MM.1S (cell line): ENCODE results near the gene TMEM219.
"Not testable (repeated sequence)": the region's sequence is repeated elsewhere in the genome, so short reads cannot be mapped to it uniquely, and the experiment has no call there.

Experiments
- DNase-seq: peaks from one replicate; pipeline ENCODE4 v3.0.0-alpha.2; 2015
- H2AFZ ChIP-seq: fragments of 300-600 bp; sonication (generic); 2 replicates; pipeline ENCODE4 v1.6.0; 2016; ENCODE audit warnings: antibody characterized with exemption, low read length
- H3F3A ChIP-seq: fragments of 300-600 bp; sonication (generic); 2 replicates; pipeline ENCODE4 v1.6.1; 2016; ENCODE audit warnings: mild to moderate bottlenecking, antibody characterized with exemption, low read length, moderate library complexity, mixed read lengths; ENCODE audit not compliant: insufficient read depth
- H3K27ac ChIP-seq: fragments of 300-600 bp; sonication (generic); 2 replicates; pipeline ENCODE4 v1.5.1; 2016; ENCODE audit warnings: mild to moderate bottlenecking, low read length
- H3K27me3 ChIP-seq: fragments of 300-600 bp; sonication (generic); replicated peaks from 2 replicates; pipeline ENCODE4 v1.6.0; 2016; ENCODE audit warnings: low read length; ENCODE audit not compliant: insufficient read depth
- H3K36me3 ChIP-seq: fragments of 300-600 bp; sonication (generic); replicated peaks from 2 replicates; pipeline ENCODE4 v1.6.1; 2016; ENCODE audit warnings: mild to moderate bottlenecking, low read length, mixed read lengths; ENCODE audit not compliant: insufficient read depth
- H3K4me1 ChIP-seq: fragments of 300-600 bp; sonication (generic); 2 replicates; pipeline ENCODE4 v1.6.1; 2016; ENCODE audit warnings: low read length, mixed read lengths
- H3K4me2 ChIP-seq: fragments of 300-600 bp; sonication (generic); 2 replicates; pipeline ENCODE4 v1.6.0; 2016; ENCODE audit warnings: low read depth, low read length
- H3K4me3 ChIP-seq: fragments of 300-600 bp; sonication (generic); 2 replicates; pipeline ENCODE4 v1.5.1; 2016; ENCODE audit warnings: low read length, mixed read lengths
- H3K79me2 ChIP-seq: fragments of 300-600 bp; sonication (generic); 2 replicates; pipeline ENCODE4 v1.6.1; 2016; ENCODE audit warnings: mixed run types, low read length, mixed read lengths
- H3K9ac ChIP-seq: fragments of 300-600 bp; sonication (generic); 2 replicates; pipeline ENCODE4 v1.6.1; 2016; ENCODE audit warnings: low read length, mixed read lengths
- H3K9me2 ChIP-seq: fragments of 300-600 bp; sonication (generic); replicated peaks from 2 replicates; pipeline ENCODE4 v1.6.1; 2016; ENCODE audit warnings: mild to moderate bottlenecking, low read length, mixed read lengths; ENCODE audit not compliant: insufficient read depth
- H3K9me3 ChIP-seq: fragments of 300-600 bp; sonication (generic); replicated peaks from 2 replicates; pipeline ENCODE4 v1.6.1; 2016; ENCODE audit warnings: mild to moderate bottlenecking, low read length, mixed read lengths; ENCODE audit not compliant: insufficient read depth
- H4K20me1 ChIP-seq: fragments of 300-600 bp; sonication (generic); 2 replicates; pipeline ENCODE4 v1.6.1; 2016; ENCODE audit warnings: mild to moderate bottlenecking, low read length, moderate library complexity, mixed read lengths; ENCODE audit not compliant: insufficient read depth
- CTCF ChIP-seq: fragments of 300-600 bp; sonication (generic); IDR thresholded peaks from 2 replicates; pipeline ENCODE4 v1.5.1; 2016; ENCODE audit warnings: antibody characterized with exemption, low read length, mixed read lengths
- EZH2 ChIP-seq: fragments of 300-600 bp; sonication (generic); optimal IDR thresholded peaks from 2 replicates; pipeline ENCODE3; 2017; ENCODE audit warnings: low read depth, mild to moderate bottlenecking, antibody characterized with exemption, low read length, mixed read lengths
- EZH2phosphoT487 ChIP-seq: fragments of 300-600 bp; sonication (generic); IDR thresholded peaks from 2 replicates; pipeline ENCODE4 v1.6.1; 2018; ENCODE audit warnings: antibody characterized with exemption, low read length

Gene TMEM219

GRCh38 chr16:30015450-30015849 is 53.6 kb downstream of the TMEM219 start:
- not testable (repeated sequence) for H3K9me3 ChIP-seq, H3K4me3 ChIP-seq, DNase-seq, H3K4me1 ChIP-seq, H3K9ac ChIP-seq, H3K27ac ChIP-seq, H3K4me2 ChIP-seq, H3K79me2 ChIP-seq, H3K36me3 ChIP-seq, H4K20me1 ChIP-seq, H2AFZ ChIP-seq, H3K9me2 ChIP-seq, H3F3A ChIP-seq
- H3K27me3 ChIP-seq = peaks cover 55% of the 10 kb centered on the region

GRCh38 chr16:30016555-30017276 is 54.8 kb downstream of the TMEM219 start:
- H2AFZ ChIP-seq = no peak overlapping the region
- no peaks in the 10 kb centered on the region for H3K9me3 ChIP-seq
- H3K36me3 ChIP-seq = no peaks in the 10 kb centered on the region
- no peaks in the 10 kb centered on the region for H3K9me2 ChIP-seq
- no peaks in the 10 kb centered on the region for H3K79me2 ChIP-seq
- H3K27ac ChIP-seq = no peak overlapping the region
- H4K20me1 ChIP-seq = no peaks in the 10 kb centered on the region
- DNase-seq = no peak
- no peaks in the 10 kb centered on the region for H3F3A ChIP-seq
- no peaks in the 10 kb centered on the region for H3K4me1 ChIP-seq
- H3K4me3 ChIP-seq = no peak overlapping the region
- no peak overlapping the region for H3K9ac ChIP-seq
- no peak overlapping the region for H3K4me2 ChIP-seq
- peaks cover 49% of the 10 kb centered on the region for H3K27me3 ChIP-seq
- TF ChIP-seq EZH2 (no peak), EZH2phosphoT487 (no peak)

GRCh38 chr16:30017277-30017656 is 55.4 kb downstream of the TMEM219 start:
- no peak for DNase-seq
- no peaks in the 10 kb centered on the region for H3K4me1 ChIP-seq
- no peaks in the 10 kb centered on the region for H3K9me2 ChIP-seq
- H3K27ac ChIP-seq = no peak overlapping the region
- no peak overlapping the region for H3K9ac ChIP-seq
- H3K9me3 ChIP-seq = no peaks in the 10 kb centered on the region
- TF ChIP-seq EZH2 (no peak), EZH2phosphoT487 (no peak), CTCF (no peak)
- H2AFZ ChIP-seq = no peak overlapping the region
- H3K27me3 ChIP-seq = peaks cover 44% of the 10 kb centered on the region
- H3K79me2 ChIP-seq = no peaks in the 10 kb centered on the region
- no peaks in the 10 kb centered on the region for H4K20me1 ChIP-seq
- no peak overlapping the region for H3K4me3 ChIP-seq
- no peak overlapping the region for H3K4me2 ChIP-seq
- H3K36me3 ChIP-seq = no peaks in the 10 kb centered on the region
- H3F3A ChIP-seq = no peaks in the 10 kb centered on the region

GRCh38 chr16:30017937-30018336 is 56.1 kb downstream of the TMEM219 start:
- H3K27me3 ChIP-seq = peaks cover 42% of the 10 kb centered on the region
- H3F3A ChIP-seq, H3K27ac ChIP-seq, H3K9me3 ChIP-seq, H3K9me2 ChIP-seq, H3K9ac ChIP-seq, H3K36me3 ChIP-seq, DNase-seq, H3K79me2 ChIP-seq, H2AFZ ChIP-seq, H3K4me1 ChIP-seq, H3K4me3 ChIP-seq, H3K4me2 ChIP-seq, H4K20me1 ChIP-seq: not testable (repeated sequence)

GRCh38 chr16:30018731-30019158 is 56.9 kb downstream of the TMEM219 start:
- no peak overlapping the region for H3K27ac ChIP-seq
- H4K20me1 ChIP-seq = no peaks in the 10 kb centered on the region
- no peaks in the 10 kb centered on the region for H3K4me1 ChIP-seq
- no peaks in the 10 kb centered on the region for H3K9me2 ChIP-seq
- no peaks in the 10 kb centered on the region for H3K9me3 ChIP-seq
- no peak overlapping the region for H3K9ac ChIP-seq
- H3K36me3 ChIP-seq = no peaks in the 10 kb centered on the region
- H2AFZ ChIP-seq = no peak overlapping the region
- H3F3A ChIP-seq = no peaks in the 10 kb centered on the region
- H3K4me2 ChIP-seq = no peak overlapping the region
- TF ChIP-seq EZH2 (no peak), EZH2phosphoT487 (no peak)
- peaks cover 49% of the 10 kb centered on the region for H3K27me3 ChIP-seq
- H3K4me3 ChIP-seq = no peak overlapping the region
- DNase-seq = no peak
- H3K79me2 ChIP-seq = no peaks in the 10 kb centered on the region
